Suppressor macrophage treated with lipopolysaccharide for 4 hours (primary cell): ENCODE measurements around the gene C21orf91.
"Not testable (repeated sequence)": the region's sequence is repeated elsewhere in the genome, so short reads cannot be mapped to it uniquely, and the experiment has no call there.

ENCODE experiments used
- DNase-seq: peaks from one replicate; pipeline ENCODE4 v3.0.0-alpha.2; 2020

The C21orf91 gene

GRCh38 chr21:17775431-17776126 is 43.6 kb downstream of the C21orf91 start:
- no peak for DNase-seq

DNA sequence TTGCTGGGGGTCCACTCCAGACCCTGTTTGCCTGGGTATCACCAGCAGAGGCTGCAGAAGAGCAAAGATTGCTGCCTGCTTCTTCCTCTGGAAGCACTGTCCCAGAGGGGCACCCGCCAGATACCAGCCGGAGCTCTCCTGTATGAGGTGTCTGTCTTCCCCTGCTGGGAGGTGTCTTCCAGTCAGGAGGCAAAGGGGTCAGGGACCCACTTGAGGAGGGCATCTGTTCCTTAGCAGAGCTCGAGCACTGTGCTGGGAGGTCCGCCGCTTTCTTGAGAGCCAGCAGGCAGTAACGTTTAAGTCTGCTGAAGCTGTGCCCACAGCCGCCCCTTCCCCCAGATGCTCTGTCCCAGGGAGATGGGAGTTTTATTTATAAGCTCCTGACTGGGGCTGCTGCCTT is 44.1 kb downstream of the C21orf91 start:
- not testable (repeated sequence) for DNase-seq

DNA sequence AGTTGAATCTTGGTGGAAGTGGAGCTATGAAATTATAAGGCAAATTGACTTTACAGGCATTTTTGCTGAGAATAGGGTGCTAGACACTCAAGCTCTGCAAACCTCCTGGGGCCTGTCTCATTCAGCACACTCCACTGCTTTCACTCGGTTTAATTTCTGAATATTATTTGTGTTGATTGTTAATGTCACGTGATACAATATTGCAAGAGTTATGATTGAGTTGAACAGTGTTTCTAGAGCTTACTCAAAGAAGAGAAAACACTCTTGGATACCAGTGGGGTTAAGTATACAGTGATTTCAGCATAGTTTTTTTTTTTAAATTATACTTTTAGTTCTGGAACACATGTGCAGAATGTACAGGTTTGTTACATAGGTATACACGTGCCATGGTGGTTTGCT is 49.7 kb downstream of the C21orf91 start:
- no peak for DNase-seq

- DNase-seq: no peak
These were observed 50.2 kb downstream of the C21orf91 start for GRCh38 chr21:17768840-17769446.

GRCh38 chr21:17765207-17765606 is 53.9 kb downstream of the C21orf91 start:
- no peak for DNase-seq

DNA sequence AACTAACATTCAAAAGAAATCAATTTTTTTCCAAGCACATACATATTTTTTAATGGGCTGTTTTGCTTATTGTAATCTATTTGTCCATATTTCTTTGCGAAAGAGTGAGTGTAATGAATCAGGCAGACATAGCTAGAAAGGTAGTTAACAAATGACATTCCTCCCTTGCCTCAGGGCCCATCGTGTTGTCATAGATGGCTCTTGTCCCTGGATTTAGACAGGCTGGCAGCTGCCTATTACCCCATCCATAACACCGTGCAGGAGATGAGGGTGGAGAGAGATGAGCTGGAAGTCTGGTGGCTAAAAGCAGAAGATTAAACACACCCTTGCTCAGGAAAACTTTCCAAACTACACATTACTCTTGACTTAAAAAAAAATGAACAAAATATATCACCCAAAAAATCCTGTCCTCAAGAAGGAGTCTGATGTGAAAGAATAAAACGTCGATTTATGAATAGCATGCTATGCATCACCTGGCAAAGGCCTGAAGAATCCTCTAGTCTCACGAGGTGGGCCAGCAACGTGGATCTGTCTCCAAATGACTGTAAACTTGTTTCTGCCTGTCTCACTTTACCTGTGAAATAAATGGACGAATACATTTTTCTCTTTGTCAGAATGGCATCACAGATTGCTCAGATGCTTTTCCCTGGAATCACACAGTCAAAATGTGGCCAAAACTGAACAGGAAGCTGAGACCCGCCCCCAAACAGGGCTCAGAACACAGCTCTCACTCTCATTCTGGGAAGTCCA is 55.7 kb downstream of the C21orf91 start:
- no peak for DNase-seq

- DNase-seq: no peak
These were observed 59.5 kb downstream of the C21orf91 start for GRCh38 chr21:17759511-17760178.

- DNase-seq: no peak
These were observed 60.5 kb downstream of the C21orf91 start for GRCh38 chr21:17758683-17759082.

DNA sequence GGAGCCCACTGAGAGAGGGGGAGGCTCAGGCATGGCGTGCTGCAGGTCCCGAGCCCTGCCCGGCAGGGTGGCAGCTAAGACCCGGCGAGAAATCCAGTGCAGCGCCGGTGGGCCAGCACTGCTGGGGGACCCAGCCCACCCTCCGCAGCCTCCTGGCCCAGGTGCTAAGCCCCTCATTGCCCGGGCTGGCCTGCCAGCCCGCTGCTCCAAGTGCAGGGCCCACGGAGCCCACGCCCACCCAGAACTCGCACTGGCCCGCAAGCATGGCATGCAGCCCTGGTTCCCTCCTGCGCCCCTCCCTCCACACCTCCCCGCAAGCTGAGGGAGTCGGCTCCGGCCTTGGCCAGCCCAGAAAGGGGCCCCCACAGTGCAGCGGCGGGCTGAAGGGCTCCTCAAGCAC is 61.5 kb downstream of the C21orf91 start:
- no peak for DNase-seq

DNA sequence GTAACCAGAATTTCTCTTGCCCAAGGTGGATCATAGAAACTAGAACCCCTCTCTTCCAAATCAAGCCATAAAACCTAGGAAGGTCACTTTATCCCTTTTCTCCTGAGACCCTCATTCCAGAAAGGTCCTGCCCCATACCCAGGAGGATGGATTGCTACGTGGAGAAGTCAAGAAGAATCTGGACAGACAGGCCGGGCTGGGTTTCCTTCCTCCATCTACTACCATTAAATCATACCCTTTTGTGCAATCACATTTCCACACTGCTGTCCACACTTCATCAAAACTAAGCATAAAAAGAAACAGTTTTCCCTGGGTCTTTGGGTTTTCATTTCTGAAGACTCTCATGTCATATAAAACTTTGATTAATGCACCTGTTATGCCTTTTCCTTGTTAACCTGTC is 65.4 kb downstream of the C21orf91 start:
- no peak for DNase-seq

DNA sequence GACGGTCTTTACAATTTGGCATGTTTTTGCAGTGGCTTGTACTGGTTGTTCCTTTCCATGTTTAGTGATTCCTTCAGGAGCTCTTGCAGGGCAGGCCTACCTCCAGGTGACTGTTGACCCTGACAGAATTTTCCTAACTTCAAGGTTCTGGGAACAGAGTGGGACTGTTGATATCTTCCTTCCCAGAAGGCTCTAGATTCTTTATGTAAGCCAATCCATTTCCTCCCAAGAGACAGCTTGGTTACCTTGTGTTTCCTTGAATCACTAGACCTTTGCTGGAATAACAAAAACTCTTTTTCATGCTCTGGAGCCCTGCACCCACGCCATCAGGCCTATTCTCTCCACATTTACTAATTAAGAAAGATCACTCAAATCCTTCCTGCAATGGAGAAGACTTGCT is 67.0 kb downstream of the C21orf91 start:
- DNase-seq: no peak

- DNase-seq: no peak
These were observed 72.2 kb downstream of the C21orf91 start for GRCh38 chr21:17746920-17747319.

DNA sequence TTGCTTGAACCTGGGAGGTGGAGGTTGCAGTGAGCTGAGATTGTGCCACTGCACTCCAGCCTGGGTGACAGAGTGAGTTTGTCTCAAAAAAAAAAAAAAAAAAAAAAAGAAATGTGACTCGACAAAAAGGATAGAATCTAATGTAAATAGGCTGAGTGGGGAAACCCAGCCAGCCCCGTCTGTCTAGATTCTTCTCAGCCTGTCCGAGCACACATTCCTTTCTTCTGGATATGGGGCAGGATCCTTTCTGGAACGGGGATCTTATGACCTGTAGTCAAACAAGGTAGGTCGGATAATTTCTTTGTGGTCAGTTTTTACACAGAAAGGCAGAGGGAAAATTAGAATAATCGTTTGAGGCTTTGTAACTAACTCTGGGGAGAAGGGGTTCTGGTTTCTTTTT is 74.1 kb downstream of the C21orf91 start:
- no peak for DNase-seq

DNA sequence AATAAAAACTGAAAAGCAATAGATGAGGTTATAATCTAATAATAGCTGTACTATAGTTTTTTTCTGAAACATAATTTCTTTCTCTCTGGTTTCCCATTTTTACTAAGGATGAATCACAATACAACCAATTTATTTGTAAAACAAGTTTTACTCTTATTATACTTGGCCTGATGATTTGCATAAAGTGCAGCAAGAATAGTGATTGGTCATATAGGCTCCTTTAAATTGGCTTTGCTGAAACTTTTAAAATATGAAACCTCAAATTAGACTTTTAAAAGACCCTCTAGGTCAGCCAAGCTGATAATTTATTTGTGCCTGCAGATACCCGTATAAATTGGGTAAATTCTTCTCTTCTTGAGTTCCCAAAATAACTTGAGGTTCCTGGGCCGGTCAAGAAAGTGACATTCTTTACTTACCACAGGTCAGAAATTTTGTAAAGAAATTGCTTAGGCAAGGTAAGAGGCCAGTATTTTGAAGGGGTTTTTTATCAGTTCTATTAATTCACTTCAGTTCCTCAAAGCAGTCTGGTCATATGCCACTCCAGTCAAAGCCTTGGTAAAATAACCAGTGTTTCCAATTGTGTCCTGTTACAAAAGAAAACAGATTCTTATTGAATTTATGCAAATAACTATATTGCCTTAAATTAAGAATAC is 76.1 kb downstream of the C21orf91 start:
- no peak for DNase-seq

- DNase-seq: no peak
These were observed 77.0 kb downstream of the C21orf91 start for GRCh38 chr21:17742181-17742580.
